ENCODE measurements around the gene FBP2. TPM values are rescaled to one million over a fixed set of nuclear protein-coding genes. Genes with fewer than 3 reads are reported as not detected.

Gene FBP2
- total RNA-seq, 2 experiments from 2014 or later = not detected

- no peak overlapping the region for H3K27ac Mint-ChIP-seq
- H3K9me3 ChIP-seq (ENCODE audit: control insufficient read depth in 1 of 2, insufficient read depth in 1 of 2, low read length in 2 of 2) = no peaks in the 10 kb centered on the region
- H3K4me1 Mint-ChIP-seq (ENCODE audit: low read depth) = no peaks in the 10 kb centered on the region
- ChIA-PET CTCF (no interaction called here), POLR2A (no interaction called here)
- no peaks in the 10 kb centered on the region for H3K27me3 ChIP-seq (ENCODE audit: control insufficient read depth in 1 of 2, insufficient read depth in 2 of 2, low read length in 2 of 2)
- DNase-seq (no peak), ATAC-seq (ENCODE audit: poor library complexity) (no peak)
- H3K4me3 ChIP-seq (ENCODE audit: low read length) = no peak overlapping the region
- no peak for TF ChIP-seq CTCF (IDR thresholded peaks at IDR 0.05)
- no peak overlapping the region for H3K27ac ChIP-seq (ENCODE audit: low read depth in 1 of 2, low read length in 2 of 2)
- intact Hi-C loops (cut with DNase I, micrococcal nuclease) = no loop called here
- no peak overlapping the region for H3K4me3 Mint-ChIP-seq
- no peaks in the 10 kb centered on the region for H3K9me3 Mint-ChIP-seq
- no peaks in the 10 kb centered on the region for H3K36me3 ChIP-seq (ENCODE audit: insufficient read depth, low read length)
- H3K4me1 ChIP-seq (ENCODE audit: insufficient read depth, low read length) = no peaks in the 10 kb centered on the region
- H3K36me3 Mint-ChIP-seq (ENCODE audit: low read depth) = no peaks in the 10 kb centered on the region
- no peaks in the 10 kb centered on the region for H3K27me3 Mint-ChIP-seq
Observed at GRCh38 chr9:94630281-94630680, 36.7 kb upstream of the FBP2 start.

DNA sequence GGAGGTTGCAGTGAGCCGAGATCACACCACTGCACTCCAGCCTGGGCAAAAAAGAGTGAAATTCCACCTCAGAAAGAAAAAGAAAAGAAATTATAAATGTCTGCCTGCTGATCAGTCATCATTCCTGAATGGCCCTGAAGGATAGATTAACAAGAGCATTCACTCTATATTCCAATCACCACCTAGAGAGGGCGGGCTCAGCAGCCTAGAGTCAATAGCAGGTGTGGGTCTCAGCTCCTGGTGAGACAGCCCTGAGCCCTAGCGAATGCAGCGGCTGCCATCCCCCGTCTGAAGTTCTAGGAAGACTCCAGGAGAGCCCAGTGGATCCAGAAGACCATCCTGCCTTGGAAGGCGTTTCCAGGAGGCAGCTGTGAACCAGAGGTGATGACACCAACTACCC lies 33.7 kb upstream of the FBP2 start:
- POLR2A ChIA-PET = no interaction called here
- no peak overlapping the region for H3K27ac ChIP-seq (ENCODE audit: low read depth in 1 of 2, low read length in 2 of 2)
- H3K4me1 Mint-ChIP-seq (ENCODE audit: low read depth) = peaks cover 2% of the 10 kb centered on the region
- TF ChIP-seq CTCF (IDR thresholded peaks at IDR 0.05) = no peak
- CTCF ChIA-PET = no interaction called here
- intact Hi-C loops (cut with DNase I, micrococcal nuclease) = no loop called here
- no peaks in the 10 kb centered on the region for H3K36me3 Mint-ChIP-seq (ENCODE audit: low read depth)
- peaks cover 4% of the 10 kb centered on the region for H3K4me1 ChIP-seq (ENCODE audit: insufficient read depth, low read length)
- ATAC-seq (ENCODE audit: poor library complexity) (no peak), DNase-seq (no peak)
- H3K4me3 ChIP-seq (ENCODE audit: low read length) = no peak overlapping the region
- no peaks in the 10 kb centered on the region for H3K27me3 ChIP-seq (ENCODE audit: control insufficient read depth in 1 of 2, insufficient read depth in 2 of 2, low read length in 2 of 2)
- H3K27ac Mint-ChIP-seq = no peak overlapping the region
- no peaks in the 10 kb centered on the region for H3K9me3 ChIP-seq (ENCODE audit: control insufficient read depth in 1 of 2, insufficient read depth in 1 of 2, low read length in 2 of 2)
- H3K27me3 Mint-ChIP-seq = no peaks in the 10 kb centered on the region
- H3K4me3 Mint-ChIP-seq = no peak overlapping the region
- no peaks in the 10 kb centered on the region for H3K9me3 Mint-ChIP-seq
- no peaks in the 10 kb centered on the region for H3K36me3 ChIP-seq (ENCODE audit: insufficient read depth, low read length)

- H3K9me3 Mint-ChIP-seq = no peaks in the 10 kb centered on the region
- intact Hi-C loops (cut with DNase I, micrococcal nuclease) = no loop called here
- ChIA-PET CTCF (no interaction called here), POLR2A (no interaction called here)
- H3K4me3 Mint-ChIP-seq = no peak overlapping the region
- no peak for TF ChIP-seq CTCF (IDR thresholded peaks at IDR 0.05)
- no peaks in the 10 kb centered on the region for H3K27me3 Mint-ChIP-seq
- no peaks in the 10 kb centered on the region for H3K36me3 Mint-ChIP-seq (ENCODE audit: low read depth)
- DNase-seq (no peak), ATAC-seq (ENCODE audit: poor library complexity) (no peak)
- H3K4me1 Mint-ChIP-seq (ENCODE audit: low read depth) = peaks cover 7% of the 10 kb centered on the region
- Histone ChIP-seq H3K27me3 (ENCODE audit: control insufficient read depth in 1 of 2, insufficient read depth in 2 of 2, low read length in 2 of 2) (peaks cover 0 to 3% of the 10 kb centered on the region in 2 experiments), H3K36me3 (ENCODE audit: insufficient read depth, low read length) (no peaks in the 10 kb centered on the region), H3K9me3 (ENCODE audit: control insufficient read depth in 1 of 2, insufficient read depth in 1 of 2, low read length in 2 of 2) (no peaks in the 10 kb centered on the region), H3K27ac (ENCODE audit: low read depth in 1 of 2, low read length in 2 of 2) (no peak overlapping the region), H3K4me1 (ENCODE audit: insufficient read depth, low read length) (peaks cover 9% of the 10 kb centered on the region), H3K4me3 (ENCODE audit: low read length) (no peak overlapping the region)
- no peak overlapping the region for H3K27ac Mint-ChIP-seq
Observed at GRCh38 chr9:94625835-94626234, 32.2 kb upstream of the FBP2 start.

Data from CD4-positive, alpha-beta T cell (primary cell).